GM12878 (cell line): ENCODE measurements around the gene PRSS56. TPM values are rescaled to one million over a fixed set of nuclear protein-coding genes. Genes with fewer than 3 reads are reported as not detected.

Experiments
- ATAC-seq: fragments of 200-7000 bp; cut with Tn5 transposase; 3 replicates; pipeline ENCODE4 v1.9.1; 2020; ENCODE audit warnings: mild to moderate bottlenecking, moderate library complexity
- BruUV-seq: library from RNA; stranded (reverse); fragments of 400-500 nt; replicated peaks from 2 replicates; lab custom pipeline; 2021; lab: Mats Ljungman, UMichigan
- CTCF ChIA-PET: fragments of 300-600 bp; sonication (Branson Sonifier 250); formaldehyde crosslinking; extraction: SDS; loops from one replicate; lab custom pipeline; 2021; ENCODE audit warnings: inconsistent platforms; lab: Yijun Ruan, JAX
- POLR2A ChIA-PET: fragments of 350-600 bp; formaldehyde crosslinking; extraction: SDS; loops from one replicate; lab custom pipeline; 2021; ENCODE audit warnings: inconsistent platforms; lab: Charles Lee
- RAD21 ChIA-PET: fragments of 300-600 bp; sonication (Branson Sonifier 250); formaldehyde crosslinking; loops from one replicate; lab custom pipeline; 2023; ENCODE audit warnings: antibody characterized with exemption; ENCODE audit not compliant: unreplicated experiment; lab: Charles Lee
- SMC1A ChIA-PET: fragments of 300-600 bp; sonication (Branson Sonifier 250); formaldehyde crosslinking; loops from one replicate; lab custom pipeline; 2023; ENCODE audit not compliant: unreplicated experiment, uncharacterized antibody; lab: Charles Lee
- DNase-seq: peaks from one replicate; pipeline ENCODE4 v3.0.0-alpha.2; 2011; ENCODE audit warnings: low read depth, low spot score
- FAIRE-seq: peaks from 3 replicates; lab custom pipeline; 2011; peaks lifted over from hg19 to GRCh38; lab: Jason Lieb, UNC
- H2AFZ ChIP-seq: 2 replicates; pipeline ENCODE4 v1.6.0; 2011; ENCODE audit warnings: low read depth, low read length, control low read depth; ENCODE audit not compliant: control insufficient read depth
- H3K27ac ChIP-seq: 2 replicates; pipeline ENCODE4 v1.5.1; 2011; ENCODE audit warnings: control low read depth; ENCODE audit not compliant: control insufficient read depth, insufficient read depth
- H3K27me3 ChIP-seq, 2 experiments: replicated peaks in 1 of 2; 2 replicates each; pipeline versions ENCODE4 v1.6.0 to v1.6.1; 2011; ENCODE audit warnings: low read length in 1 of 2; ENCODE audit not compliant: control insufficient read depth in 2 of 2, insufficient read depth in 2 of 2
- H3K36me3 ChIP-seq, 2 experiments: 2 replicates each; pipeline ENCODE4 v1.5.1; 2011; ENCODE audit warnings: low read length in 1 of 2; ENCODE audit not compliant: control insufficient read depth in 2 of 2, insufficient read depth in 2 of 2
- H3K4me1 ChIP-seq: 2 replicates; pipeline ENCODE4 v1.6.1; 2011; ENCODE audit warnings: mild to moderate bottlenecking, low read length, moderate library complexity, mixed read lengths; ENCODE audit not compliant: control insufficient read depth, insufficient read depth
- H3K4me2 ChIP-seq: 2 replicates; pipeline ENCODE4 v1.6.0; 2011; ENCODE audit warnings: control low read depth; ENCODE audit not compliant: control insufficient read depth, insufficient read depth
- H3K4me3 ChIP-seq: fragments of 200-600 bp; sonication (generic); 2 replicates; pipeline ENCODE4 v1.5.1; 2016
- H3K79me2 ChIP-seq: 2 replicates; pipeline ENCODE4 v1.6.0; 2011; ENCODE audit warnings: low read length; ENCODE audit not compliant: control insufficient read depth, insufficient read depth
- H3K9ac ChIP-seq: 2 replicates; pipeline ENCODE4 v1.8.0; 2011; ENCODE audit warnings: low read length, control low read depth, mixed read lengths; ENCODE audit not compliant: control insufficient read depth, insufficient read depth
- H3K9me3 ChIP-seq: replicated peaks from 3 replicates; pipeline ENCODE4 v1.5.1; 2011; ENCODE audit warnings: mild to moderate bottlenecking, low read length; ENCODE audit not compliant: control insufficient read depth, insufficient read depth
- H4K20me1 ChIP-seq: 2 replicates; pipeline ENCODE4 v1.6.0; 2011; ENCODE audit not compliant: control insufficient read depth, insufficient read depth
- CBX3 ChIP-seq: fragments of 200-600 bp; sonication (generic); IDR thresholded peaks from 2 replicates; pipeline ENCODE4 v1.6.1; 2016; ENCODE audit warnings: low read depth, borderline replicate concordance
- NFXL1 ChIP-seq: fragments of 450-650 bp; IDR thresholded peaks from 2 replicates; pipeline ENCODE4 v1.6.1; 2017; ENCODE audit warnings: antibody characterized with exemption, mild to moderate bottlenecking, borderline replicate concordance
- PAX8 ChIP-seq: fragments of 450-650 bp; IDR thresholded peaks from 2 replicates; pipeline ENCODE4 v1.6.1; 2017; ENCODE audit warnings: mild to moderate bottlenecking, moderate library complexity
- POLR2A ChIP-seq: IDR thresholded peaks from 2 replicates; pipeline ENCODE4 v1.6.1; 2011; ENCODE audit warnings: low read depth, mild to moderate bottlenecking, low read length
- POLR2AphosphoS2 ChIP-seq: IDR thresholded peaks from 2 replicates; pipeline ENCODE4 v1.6.1; 2011; ENCODE audit warnings: low read depth, mild to moderate bottlenecking, low read length, improper control_type of control experiment, moderate library complexity
- POLR2AphosphoS5 ChIP-seq: IDR thresholded peaks from 2 replicates; pipeline ENCODE4 v1.6.1; 2011; ENCODE audit warnings: mild to moderate bottlenecking, low read length, inconsistent platforms
- RAD51 ChIP-seq: fragments of 450-650 bp; IDR thresholded peaks from 2 replicates; pipeline ENCODE4 v1.6.1; 2016; ENCODE audit warnings: moderate library complexity, mild to moderate bottlenecking, inconsistent platforms
- SP1 ChIP-seq: IDR thresholded peaks from one replicate; pipeline ENCODE4 v1.6.1; 2011; ENCODE audit warnings: low read depth, low read length
- SPI1 ChIP-seq: IDR thresholded peaks from 2 replicates; pipeline ENCODE4 v1.6.1; 2011; ENCODE audit warnings: low read depth, mild to moderate bottlenecking, low read length, moderate library complexity, borderline replicate concordance; ENCODE audit not compliant: insufficient read depth
- SREBF1 ChIP-seq: IDR thresholded peaks from 2 replicates; pipeline ENCODE4 v1.6.1; 2012; ENCODE audit warnings: mild to moderate bottlenecking, low read length
- WGBS: methylation state at CpG from one replicate; pipeline ENCODE4 v1.1.6; 2016; ENCODE audit warnings: low lambda C conversion rate; ENCODE audit not compliant: insufficient replicate concordance, insufficient coverage; ENCODE audit errors: missing lambda C conversion rate; 5-methylcytosine and 5-hydroxymethylcytosine counted together
- in situ Hi-C: fragments of 300-500 bp; cut with MboI; formaldehyde crosslinking; loops from 9 replicates; pipeline ENCODE4 v1.14.3; 2018; ENCODE audit warnings: mixed read lengths
- intact Hi-C: fragments of 100-400 bp; cut with micrococcal nuclease; formaldehyde crosslinking; loops from one replicate; pipeline ENCODE4 v1.14.2; 2022; ENCODE audit not compliant: unreplicated experiment
- polyA plus RNA-seq, 11 experiments: library from polyadenylated mRNA; depleted of rRNA in 4 of 11; unstranded in 6 of 11; stranded (reverse) in 5 of 11; fragments of >200 nt; fragmentation: Nextera tagmentation in 4 of 11; fragmentation: Illumina TruSeq in 1 of 11; extraction: Ambion mirVana in 4 of 11; extraction: Trizol in 1 of 11; gene quantifications; 1 replicate in 1 of 11; 2 replicates in 10 of 11; pipeline versions ENCODE4 v1.2.1 to v1.2.3, GENCODE V29; 2011 to 2016; ENCODE audit warnings: inconsistent platforms in 2 of 11, missing spikeins in 2 of 11, low read depth in 1 of 11
- total RNA-seq, 4 experiments: library from RNA; depleted of rRNA in 3 of 4; stranded (reverse); fragments of >200 nt in 3 of 4; fragmentation: Illumina TruSeq in 1 of 4; extraction: Trizol in 1 of 4; gene quantifications; 2 replicates each; pipeline versions ENCODE4 v1.2.1 to v1.2.3, GENCODE V29; 2013 to 2021
- TF ChIP-seq, protein P1 (sequence below), 3 experiments: IDR thresholded peaks in 2 of 3; conservative IDR thresholded peaks in 1 of 3; 2 replicates each; pipeline ENCODE4 v1.5.1; 2011; ENCODE audit warnings: low read depth in 3 of 3, low read length in 3 of 3, mild to moderate bottlenecking in 3 of 3, control low read depth in 2 of 3, moderate library complexity in 2 of 3, inconsistent platforms in 1 of 3, mixed read lengths in 1 of 3; ENCODE audit not compliant: control insufficient read depth in 2 of 3, insufficient read depth in 1 of 3; ENCODE audit errors: extremely low read depth in 1 of 3
- TF ChIP-seq, protein P2 (sequence below): fragments of 450-650 bp; IDR thresholded peaks from 2 replicates; pipeline ENCODE4 v1.6.1; 2016; ENCODE audit warnings: mild to moderate bottlenecking, moderate library complexity, borderline replicate concordance
- TF ChIP-seq, protein P3 (sequence below): IDR thresholded peaks from 2 replicates; pipeline ENCODE4 v1.6.1; 2011; ENCODE audit warnings: low read depth, low read length, improper control_type of control experiment, borderline replicate concordance

The PRSS56 gene
- total and polyA plus RNA-seq, 10 of the 15 experiments (the other 5 are each of a cell fraction or from before 2014, with no cell fraction given) = not detected

DNA sequence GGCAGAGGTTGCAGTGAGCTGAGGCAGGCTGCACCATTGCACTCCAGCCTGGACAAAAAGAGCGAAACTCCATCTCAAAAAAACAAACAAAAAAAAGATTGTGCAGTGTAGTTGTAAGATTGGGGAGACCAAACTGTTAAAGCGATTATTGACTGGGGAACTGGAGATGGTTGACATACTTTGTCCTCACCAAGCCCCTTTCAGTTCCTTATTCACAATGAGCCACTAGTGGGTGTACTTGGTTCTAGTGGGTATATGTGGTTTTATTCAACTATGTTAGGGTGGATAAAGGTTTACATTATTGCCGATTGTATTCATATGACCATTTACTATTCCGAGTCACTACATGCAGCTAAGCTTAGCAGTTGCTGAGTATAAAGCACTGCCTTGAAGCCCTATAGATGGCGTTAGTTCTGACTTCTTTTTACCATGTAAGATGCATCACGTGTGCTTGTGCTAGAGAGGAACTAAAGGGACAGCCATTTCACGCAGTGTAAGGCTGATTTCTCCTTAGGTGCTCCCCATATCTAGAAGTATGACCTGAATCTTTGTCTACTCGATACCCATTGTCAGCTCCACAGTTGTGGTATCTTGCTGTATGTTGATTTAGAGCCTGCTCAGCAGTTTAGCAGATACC, 42.4 kb downstream of the PRSS56 start:
- no peak overlapping the region for H3K4me2 ChIP-seq
- H4K20me1 ChIP-seq = no peaks in the 10 kb centered on the region
- peaks cover 9 to 34% of the 10 kb centered on the region in 2 experiments for H3K36me3 ChIP-seq
- DNase-seq (no peak), ATAC-seq (peak; percentile 85), FAIRE-seq (no peak)
- H3K4me1 ChIP-seq = peaks cover 4% of the 10 kb centered on the region; the same call in 1 of the 2 replicates
- SMC1A ChIA-PET = interaction anchor here (2.1 kb wide), 1 partner anchor 16 kb away, joined by 7 read pairs; no protein-coding TSS in a partner anchor
- no peak overlapping the region for H3K27ac ChIP-seq
- CTCF ChIA-PET = interaction anchor here (0.6 to 1.6 kb wide), 4 partner anchors 8 to 656 kb away, joined by 3 to 5 read pairs (median 4); partner anchors contain the start of gene CHRNG
- no peaks in the 10 kb centered on the region for H3K9me3 ChIP-seq
- intact Hi-C loops = no loop called here
- H3K79me2 ChIP-seq = no peaks in the 10 kb centered on the region
- no TSS peak for BruUV-seq
- RAD21 ChIA-PET = no interaction called here
- in situ Hi-C loops = no loop called here
- no peak for TF ChIP-seq SREBF1
- peak; percentile 79 for TF ChIP-seq SPI1
- TF ChIP-seq, protein P1, sequence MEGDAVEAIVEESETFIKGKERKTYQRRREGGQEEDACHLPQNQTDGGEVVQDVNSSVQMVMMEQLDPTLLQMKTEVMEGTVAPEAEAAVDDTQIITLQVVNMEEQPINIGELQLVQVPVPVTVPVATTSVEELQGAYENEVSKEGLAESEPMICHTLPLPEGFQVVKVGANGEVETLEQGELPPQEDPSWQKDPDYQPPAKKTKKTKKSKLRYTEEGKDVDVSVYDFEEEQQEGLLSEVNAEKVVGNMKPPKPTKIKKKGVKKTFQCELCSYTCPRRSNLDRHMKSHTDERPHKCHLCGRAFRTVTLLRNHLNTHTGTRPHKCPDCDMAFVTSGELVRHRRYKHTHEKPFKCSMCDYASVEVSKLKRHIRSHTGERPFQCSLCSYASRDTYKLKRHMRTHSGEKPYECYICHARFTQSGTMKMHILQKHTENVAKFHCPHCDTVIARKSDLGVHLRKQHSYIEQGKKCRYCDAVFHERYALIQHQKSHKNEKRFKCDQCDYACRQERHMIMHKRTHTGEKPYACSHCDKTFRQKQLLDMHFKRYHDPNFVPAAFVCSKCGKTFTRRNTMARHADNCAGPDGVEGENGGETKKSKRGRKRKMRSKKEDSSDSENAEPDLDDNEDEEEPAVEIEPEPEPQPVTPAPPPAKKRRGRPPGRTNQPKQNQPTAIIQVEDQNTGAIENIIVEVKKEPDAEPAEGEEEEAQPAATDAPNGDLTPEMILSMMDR (IDR thresholded peaks at IDR 0.05 in 2 of 3, conservative IDR thresholded peaks at IDR 0.05 in 1 of 3; ENCODE audit: control insufficient read depth in 2 of 3, extremely low read depth in 1 of 3, insufficient read depth in 1 of 3, low read depth in 3 of 3, low read length in 3 of 3) = 0 out of 6 replicates have a peak, but pooled peaks of 1 of the 3 experiments have one; percentile 7
- TF ChIP-seq RAD51 = peak; percentile 61; the same call in 1 of the 2 replicates
- TF ChIP-seq POLR2AphosphoS2 = no peak
- peak; percentile 30; the same call in 1 of the 2 replicates for TF ChIP-seq POLR2AphosphoS5
- TF ChIP-seq, protein P2, sequence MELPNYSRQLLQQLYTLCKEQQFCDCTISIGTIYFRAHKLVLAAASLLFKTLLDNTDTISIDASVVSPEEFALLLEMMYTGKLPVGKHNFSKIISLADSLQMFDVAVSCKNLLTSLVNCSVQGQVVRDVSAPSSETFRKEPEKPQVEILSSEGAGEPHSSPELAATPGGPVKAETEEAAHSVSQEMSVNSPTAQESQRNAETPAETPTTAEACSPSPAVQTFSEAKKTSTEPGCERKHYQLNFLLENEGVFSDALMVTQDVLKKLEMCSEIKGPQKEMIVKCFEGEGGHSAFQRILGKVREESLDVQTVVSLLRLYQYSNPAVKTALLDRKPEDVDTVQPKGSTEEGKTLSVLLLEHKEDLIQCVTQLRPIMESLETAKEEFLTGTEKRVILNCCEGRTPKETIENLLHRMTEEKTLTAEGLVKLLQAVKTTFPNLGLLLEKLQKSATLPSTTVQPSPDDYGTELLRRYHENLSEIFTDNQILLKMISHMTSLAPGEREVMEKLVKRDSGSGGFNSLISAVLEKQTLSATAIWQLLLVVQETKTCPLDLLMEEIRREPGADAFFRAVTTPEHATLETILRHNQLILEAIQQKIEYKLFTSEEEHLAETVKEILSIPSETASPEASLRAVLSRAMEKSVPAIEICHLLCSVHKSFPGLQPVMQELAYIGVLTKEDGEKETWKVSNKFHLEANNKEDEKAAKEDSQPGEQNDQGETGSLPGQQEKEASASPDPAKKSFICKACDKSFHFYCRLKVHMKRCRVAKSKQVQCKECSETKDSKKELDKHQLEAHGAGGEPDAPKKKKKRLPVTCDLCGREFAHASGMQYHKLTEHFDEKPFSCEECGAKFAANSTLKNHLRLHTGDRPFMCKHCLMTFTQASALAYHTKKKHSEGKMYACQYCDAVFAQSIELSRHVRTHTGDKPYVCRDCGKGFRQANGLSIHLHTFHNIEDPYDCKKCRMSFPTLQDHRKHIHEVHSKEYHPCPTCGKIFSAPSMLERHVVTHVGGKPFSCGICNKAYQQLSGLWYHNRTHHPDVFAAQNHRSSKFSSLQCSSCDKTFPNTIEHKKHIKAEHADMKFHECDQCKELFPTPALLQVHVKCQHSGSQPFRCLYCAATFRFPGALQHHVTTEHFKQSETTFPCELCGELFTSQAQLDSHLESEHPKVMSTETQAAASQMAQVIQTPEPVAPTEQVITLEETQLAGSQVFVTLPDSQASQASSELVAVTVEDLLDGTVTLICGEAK = no peak
- no peak for TF ChIP-seq NFXL1
- 0 out of 2 replicates have a peak, but pooled peaks have one; percentile 12 for TF ChIP-seq POLR2A
- TF ChIP-seq, protein P3, sequence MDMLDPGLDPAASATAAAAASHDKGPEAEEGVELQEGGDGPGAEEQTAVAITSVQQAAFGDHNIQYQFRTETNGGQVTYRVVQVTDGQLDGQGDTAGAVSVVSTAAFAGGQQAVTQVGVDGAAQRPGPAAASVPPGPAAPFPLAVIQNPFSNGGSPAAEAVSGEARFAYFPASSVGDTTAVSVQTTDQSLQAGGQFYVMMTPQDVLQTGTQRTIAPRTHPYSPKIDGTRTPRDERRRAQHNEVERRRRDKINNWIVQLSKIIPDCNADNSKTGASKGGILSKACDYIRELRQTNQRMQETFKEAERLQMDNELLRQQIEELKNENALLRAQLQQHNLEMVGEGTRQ = peak; percentile 24; the same call in 1 of the 2 replicates
- no peak for TF ChIP-seq SP1
- no peak for TF ChIP-seq PAX8
- no peak for TF ChIP-seq CBX3
- WGBS = 66% methylated on average over 8 of the region's 8 CpGs
- H3K4me3 ChIP-seq = no peak overlapping the region
- H2AFZ ChIP-seq = no peak overlapping the region
- POLR2A ChIA-PET = interaction anchor here (0.6 to 1.0 kb wide), 5 partner anchors 9 to 681 kb away, joined by 3 to 5 read pairs (median 3); partner anchors contain the start of genes EIF4E2 and TIGD1
- no peaks in the 10 kb centered on the region for H3K27me3 ChIP-seq
- H3K9ac ChIP-seq = no peak overlapping the region
